ENCODE results near the gene SPDYE17.
"Not testable (repeated sequence)": the region's sequence is repeated elsewhere in the genome, so short reads cannot be mapped to it uniquely, and the experiment has no call there.

DNA sequence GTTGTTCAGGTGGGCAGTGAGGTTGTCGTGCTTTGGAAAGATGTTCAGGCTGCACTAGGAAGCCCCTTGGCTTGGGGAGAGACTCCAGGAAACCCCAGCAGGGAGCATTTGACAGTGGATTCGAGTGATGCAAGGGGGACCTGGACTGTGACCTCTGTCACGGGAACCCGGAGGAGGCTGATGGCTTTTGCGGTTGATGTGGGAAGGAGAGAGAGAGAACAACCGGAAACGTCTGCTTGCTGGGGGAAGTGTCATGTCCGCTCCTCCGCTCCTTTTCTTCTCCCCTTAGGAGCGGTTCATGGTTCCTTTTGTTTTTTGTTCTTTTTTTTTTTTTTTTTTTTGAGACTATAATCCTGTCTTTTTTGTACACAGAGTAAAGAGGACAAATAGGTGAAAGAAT lies 5.8 kb downstream of the SPDYE17 start:
- not testable (repeated sequence) for TF ChIP-seq CTCF (IDR thresholded peaks at IDR 0.05; ENCODE audit: low read depth, low read length); EZH2phosphoT487 (IDR thresholded peaks at IDR 0.05; ENCODE audit: low read depth)
